ENCODE results near the gene AHR.
"Not testable (repeated sequence)": the region's sequence is repeated elsewhere in the genome, so short reads cannot be mapped to it uniquely, and the experiment has no call there.

The AHR gene

DNA sequence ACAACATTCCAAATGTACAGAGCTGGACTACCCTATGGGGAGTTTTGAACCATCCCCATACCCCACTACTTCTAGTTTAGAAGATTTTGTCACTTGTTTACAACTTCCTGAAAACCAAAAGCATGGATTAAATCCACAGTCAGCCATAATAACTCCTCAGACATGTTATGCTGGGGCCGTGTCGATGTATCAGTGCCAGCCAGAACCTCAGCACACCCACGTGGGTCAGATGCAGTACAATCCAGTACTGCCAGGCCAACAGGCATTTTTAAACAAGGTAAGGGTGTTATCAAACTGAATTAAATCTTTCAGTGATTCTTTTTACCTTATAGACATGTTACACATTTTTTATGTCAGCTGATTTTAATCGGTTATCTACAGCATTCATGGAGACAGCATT lies 41.5 kb downstream of the AHR start:
- DNase-seq (ENCODE audit: low read depth, low spot score): no peak

DNA sequence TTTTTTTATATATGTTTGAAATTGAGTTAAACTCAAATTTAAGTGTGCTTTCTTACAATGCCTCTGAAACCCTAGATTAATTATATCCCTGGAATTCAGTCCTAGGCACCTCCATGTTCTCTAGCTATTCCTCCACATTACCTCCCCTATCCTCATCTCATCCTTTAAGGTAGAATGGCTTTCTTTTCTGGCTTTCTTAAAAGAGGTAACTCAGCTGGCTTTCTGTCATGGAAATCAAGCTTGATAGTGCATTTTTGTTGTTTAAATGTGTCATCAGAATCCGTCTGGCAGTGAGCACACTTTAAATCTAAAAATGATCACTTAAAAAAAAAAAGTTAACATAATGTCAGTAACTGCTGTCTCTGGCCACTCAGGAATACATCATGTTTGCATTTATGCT lies 42.2 kb downstream of the AHR start:
- DNase-seq (ENCODE audit: low read depth, low spot score): no peak

DNA sequence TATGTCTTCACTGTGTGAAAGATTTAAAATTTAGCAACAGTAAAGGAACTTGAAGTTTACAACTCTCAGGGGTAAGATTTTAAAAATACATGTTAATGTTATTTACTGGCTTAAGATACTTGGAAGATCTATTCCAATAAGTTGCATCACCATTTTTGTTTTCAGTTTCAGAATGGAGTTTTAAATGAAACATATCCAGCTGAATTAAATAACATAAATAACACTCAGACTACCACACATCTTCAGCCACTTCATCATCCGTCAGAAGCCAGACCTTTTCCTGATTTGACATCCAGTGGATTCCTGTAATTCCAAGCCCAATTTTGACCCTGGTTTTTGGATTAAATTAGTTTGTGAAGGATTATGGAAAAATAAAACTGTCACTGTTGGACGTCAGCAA lies 44.3 kb downstream of the AHR start:
- no peak for DNase-seq (ENCODE audit: low read depth, low spot score)

DNA sequence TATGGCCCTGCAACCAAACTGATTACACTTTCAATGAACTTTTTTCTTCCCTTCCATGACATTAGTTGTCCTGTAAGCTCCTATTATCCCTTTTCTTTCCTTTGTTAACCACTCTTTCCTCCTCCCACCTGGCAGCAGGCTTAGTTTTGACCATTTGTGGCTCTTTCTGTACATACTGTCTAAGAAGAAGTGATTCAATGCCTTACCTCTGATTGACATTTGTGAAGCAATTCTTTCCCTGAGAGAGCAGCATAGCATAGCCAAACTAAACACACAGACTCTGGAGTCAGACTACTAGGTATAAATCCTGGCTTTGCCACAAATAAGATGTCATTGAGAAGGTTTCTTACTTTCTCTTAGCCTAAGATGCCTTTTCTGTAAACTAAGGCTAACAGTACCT lies 48.9 kb downstream of the AHR start:
- DNase-seq (ENCODE audit: low read depth, low spot score): no peak

DNA sequence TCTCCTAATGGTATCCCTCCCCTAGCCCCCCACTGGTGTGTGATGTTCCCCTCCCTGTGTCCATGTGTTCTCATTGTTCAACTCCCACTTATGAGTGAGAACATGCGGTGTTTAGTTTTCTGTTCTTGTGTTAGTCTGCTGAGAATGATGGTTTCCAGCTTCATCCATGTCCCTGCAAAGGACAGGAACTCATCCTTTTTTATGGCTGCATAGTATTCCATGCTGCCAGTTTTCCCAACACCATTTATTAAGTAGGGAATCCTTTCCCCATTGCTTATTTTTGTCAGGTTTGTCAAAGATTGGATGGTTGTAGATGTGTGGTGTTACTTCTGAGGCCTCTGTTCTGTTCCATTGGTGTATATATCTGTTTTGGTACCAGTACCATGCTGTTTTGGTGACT lies 50.5 kb downstream of the AHR start:
- not testable (repeated sequence) for DNase-seq (ENCODE audit: low read depth, low spot score)

DNA sequence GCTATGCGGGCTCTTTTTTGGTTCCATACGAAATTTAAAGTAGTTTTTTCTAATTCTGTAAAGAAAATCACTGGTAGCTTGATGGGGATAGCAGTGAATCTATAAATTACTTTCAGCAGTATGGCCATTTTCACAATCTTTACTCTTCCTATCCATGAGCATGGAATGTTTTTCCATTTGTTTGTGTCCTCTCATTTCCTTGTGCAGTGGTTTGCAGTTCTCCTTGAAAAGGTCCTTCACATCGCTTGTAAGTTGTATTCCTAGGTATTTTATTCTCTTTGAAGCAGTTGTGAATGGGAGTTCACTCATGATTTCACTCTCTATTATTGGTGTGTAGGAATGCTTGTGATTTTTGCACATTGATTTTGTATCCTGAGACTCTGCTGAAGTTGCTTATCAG lies 51.9 kb downstream of the AHR start:
- DNase-seq (ENCODE audit: low read depth, low spot score): not testable (repeated sequence)

DNA sequence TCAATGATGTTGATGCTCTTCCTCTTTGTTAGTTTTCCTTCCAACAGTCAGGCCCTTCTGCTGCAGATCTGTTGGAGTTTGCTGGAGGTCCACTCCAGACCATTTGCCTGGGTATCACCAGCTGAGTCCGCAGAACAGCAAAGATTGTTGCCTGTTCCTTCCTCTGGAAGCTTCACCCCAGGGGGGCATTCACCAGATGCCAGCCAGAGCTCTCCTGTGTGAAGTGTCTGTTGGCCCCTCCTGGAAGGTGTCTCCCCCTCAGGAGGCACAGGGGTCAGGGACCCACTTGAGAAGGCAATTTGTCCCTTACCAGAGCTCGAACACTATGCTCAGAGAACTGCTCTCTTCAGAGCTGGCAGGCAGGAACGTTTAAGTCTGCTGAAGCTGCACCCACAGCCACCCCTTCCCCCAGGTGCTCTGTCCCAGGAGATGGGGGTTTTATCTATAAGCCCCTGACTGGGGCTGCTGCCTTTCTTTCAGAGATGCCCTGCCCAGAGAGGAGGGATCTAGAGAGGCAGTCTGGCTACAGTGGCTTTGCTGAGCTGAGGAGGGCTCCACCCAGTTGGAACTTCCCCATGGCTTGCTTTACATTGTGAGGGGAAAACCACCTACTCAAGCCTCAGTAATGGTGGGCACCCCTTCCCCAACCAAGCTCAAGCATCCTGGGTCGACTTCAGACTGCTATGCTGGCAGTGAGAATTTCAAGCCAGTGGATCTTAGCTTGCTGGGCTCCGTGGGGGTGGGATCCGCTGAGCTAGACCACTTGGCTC lies 55.4 kb downstream of the AHR start:
- DNase-seq (ENCODE audit: low read depth, low spot score): not testable (repeated sequence)

DNA sequence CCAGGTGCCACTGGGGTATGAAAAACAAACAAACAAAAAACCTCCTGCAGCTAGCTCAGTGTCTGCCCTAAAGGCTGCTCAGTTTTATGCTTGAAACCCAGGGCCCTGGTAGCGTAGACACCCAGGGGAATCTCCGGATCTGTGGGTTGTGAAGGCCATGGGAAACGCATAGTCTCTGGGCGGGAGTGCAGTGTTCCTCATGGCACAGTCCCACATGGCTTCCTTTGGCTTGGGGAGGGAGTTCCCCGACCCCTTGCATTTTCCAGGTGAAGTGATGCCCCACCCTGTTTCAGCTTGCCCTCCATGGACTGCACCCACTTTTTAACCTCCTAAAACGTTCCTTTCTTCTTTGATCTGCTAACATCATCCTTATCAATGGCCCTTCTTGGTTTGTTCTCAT lies 56.0 kb downstream of the AHR start:
- DNase-seq (ENCODE audit: low read depth, low spot score): no peak

DNA sequence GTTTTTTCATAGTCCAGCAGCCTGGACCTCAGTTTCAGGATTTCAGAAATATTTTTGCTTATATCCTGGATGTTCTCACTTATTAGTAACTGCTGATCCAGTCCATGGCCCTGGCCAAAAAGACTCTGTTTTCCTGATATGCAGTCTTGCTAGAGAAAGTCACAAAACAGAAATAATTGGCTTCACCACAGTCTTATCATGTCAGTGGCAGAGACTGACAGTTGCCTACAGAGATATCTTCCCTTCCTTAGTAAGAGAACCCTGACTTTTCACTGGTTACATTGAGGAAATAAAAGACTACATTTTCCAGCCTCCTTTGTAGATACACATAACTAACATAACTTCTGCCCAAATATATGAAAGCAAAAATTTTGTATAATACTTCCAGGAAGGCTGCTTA lies 56.6 kb downstream of the AHR start:
- DNase-seq (ENCODE audit: low read depth, low spot score): no peak

DNA sequence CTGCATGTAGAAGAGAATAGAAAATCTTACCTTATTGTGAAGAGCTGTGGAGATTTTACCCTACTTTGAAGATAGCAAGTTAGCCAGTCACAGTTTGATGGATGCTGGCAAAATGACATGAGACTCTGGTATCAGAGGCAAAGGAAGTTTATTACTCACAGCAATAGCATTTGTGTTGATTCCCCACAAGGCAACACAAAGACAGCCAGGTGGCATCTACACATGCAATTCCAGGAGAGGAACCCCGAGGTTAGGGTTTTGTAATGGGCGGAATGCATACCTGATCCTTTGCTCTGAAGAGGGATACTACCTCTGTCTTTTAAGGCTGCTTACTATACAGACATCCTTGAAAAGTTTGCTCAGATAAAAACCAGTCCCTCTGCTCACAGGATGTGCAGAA lies 59.5 kb downstream of the AHR start:
- no peak for DNase-seq (ENCODE audit: low read depth, low spot score)

DNA sequence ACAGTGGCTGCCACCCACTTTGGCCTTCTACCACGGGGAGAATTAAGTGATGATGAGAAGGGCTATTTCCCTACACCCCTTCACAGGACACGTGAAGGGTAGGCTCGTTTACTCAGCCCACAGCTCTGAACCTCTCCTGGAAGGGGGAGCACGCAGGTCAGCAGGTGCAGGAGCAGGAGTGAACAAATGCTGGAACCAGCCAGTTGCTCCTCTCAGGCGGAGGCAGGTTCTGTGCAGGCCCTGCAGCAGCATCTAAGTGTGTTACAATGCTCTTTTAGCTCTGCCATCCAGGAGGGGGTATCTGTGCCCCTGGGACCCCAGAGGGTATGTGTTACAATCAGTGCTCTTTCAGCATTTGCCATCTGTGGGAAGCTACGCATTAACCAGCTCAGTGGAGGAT lies 61.2 kb downstream of the AHR start:
- no peak for DNase-seq (ENCODE audit: low read depth, low spot score)

DNA sequence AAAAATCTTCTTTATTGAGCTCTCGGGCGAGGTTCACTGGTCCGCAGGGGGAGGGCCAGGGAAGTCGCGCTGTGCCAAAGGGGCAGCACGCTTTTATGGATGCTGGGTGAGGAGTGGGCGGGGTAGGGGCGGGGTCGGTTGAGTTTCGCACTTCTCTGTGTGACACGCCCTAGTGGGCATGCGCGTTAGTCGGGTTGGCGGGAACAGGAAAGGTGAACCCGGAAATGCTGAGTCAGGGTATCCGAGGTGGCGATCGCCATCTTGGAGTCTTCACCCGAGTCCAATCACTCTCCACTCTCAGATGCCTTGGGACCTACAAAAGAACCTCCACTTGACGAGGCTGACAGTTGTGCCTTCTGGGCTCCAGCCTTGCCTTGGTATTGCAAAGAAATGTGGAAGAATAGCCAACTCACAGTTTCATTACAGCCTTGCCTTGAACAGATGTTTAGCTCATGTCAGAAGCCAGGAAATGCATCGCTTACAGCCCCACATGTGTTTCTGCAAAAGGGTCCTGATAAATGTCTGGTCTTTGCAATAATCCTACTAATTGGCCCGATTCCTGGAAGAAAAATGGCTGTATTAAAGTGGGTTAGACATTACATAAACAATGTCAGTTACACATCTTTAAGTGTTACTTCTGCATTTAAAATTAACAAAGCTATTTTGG lies 64.1 kb downstream of the AHR start:
- DNase-seq (ENCODE audit: low read depth, low spot score): no peak

DNA sequence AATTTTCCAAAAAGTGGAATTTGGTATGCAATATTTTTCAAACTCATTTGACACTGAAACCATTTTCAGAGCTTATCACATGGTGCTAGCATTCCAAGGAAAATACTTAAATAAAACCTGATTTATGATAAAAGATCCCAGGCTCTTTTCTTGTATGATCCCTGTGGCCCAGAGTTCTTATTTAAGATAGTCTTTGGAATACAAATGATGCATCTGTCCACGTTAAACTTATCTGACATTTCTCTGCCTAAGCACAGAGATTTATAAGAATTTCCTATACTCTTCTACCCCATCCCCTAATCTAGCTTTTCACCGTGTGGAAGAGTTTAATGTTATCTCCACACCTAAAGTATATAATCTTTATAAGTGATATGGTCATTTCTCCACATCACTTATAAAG lies 66.2 kb downstream of the AHR start:
- DNase-seq (ENCODE audit: low read depth, low spot score): no peak

DNA sequence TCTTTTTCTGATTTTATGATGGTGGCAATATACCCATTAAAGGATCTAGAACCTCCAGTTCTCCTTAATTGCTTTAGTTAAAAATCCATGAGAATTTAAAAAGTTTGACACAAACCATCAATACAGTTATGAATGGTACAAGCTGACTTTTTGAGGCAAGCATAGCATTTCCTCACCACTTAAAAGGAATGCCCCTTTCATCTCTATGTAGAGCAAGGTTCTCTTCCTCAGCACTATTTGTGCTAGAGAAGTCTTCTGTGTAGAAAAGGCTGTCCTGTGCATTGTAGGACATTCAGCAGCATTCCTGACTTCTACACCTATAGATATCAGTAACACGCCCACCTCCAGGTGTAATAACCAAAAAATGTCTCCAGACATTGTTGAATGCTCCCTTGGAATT lies 67.3 kb downstream of the AHR start:
- DNase-seq (ENCODE audit: low read depth, low spot score): no peak

DNA sequence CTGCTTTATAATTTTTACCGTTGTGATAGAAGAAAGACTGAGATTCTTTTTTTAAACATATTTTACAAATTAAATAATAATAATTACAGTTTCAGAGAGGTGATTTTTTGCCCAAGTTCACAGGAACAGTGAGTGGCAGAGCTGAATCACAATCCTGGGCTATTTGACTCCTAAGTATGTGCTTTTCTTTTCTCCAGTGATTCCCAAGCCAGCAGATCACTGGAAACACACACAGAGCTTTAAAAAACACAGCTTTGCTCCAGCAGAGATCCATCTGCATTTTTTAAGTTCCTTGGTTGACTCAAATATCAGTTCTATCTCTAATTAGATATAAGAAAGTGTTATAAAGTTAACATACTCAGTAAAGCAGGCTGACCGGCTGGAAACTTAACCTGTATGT lies 69.0 kb downstream of the AHR start:
- DNase-seq (ENCODE audit: low read depth, low spot score): no peak

DNA sequence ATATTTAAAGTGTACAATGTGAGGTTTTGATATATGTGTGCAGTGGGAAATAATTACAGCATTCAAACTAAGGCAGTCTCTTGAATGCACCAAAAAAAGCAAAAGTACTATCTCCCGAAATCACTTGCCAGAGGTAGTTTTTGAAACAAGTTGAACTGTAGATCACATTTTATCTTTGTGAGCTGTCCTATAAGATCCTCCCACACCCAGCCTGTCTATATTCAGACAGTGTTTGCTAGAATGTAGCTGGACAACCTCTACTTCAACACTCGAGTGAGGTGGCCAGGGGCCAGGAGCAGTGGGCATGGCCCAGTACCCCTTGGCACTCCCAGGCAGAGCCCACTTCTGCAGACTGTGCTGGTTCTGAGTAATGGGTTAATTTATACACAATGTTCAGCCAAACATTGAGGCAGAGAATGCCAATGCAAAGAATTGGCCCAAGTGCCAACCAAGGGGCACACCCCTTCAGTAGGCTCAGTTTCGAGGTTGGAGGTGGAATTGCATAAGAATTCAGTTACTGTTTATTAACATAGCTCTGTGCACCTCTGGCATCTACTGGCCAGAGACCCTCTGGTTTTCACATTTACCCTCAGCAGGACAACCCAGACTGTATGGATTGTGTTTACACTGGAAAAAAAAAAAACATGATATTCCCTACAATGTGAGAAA lies 70.5 kb downstream of the AHR start:
- no peak for DNase-seq (ENCODE audit: low read depth, low spot score)

DNA sequence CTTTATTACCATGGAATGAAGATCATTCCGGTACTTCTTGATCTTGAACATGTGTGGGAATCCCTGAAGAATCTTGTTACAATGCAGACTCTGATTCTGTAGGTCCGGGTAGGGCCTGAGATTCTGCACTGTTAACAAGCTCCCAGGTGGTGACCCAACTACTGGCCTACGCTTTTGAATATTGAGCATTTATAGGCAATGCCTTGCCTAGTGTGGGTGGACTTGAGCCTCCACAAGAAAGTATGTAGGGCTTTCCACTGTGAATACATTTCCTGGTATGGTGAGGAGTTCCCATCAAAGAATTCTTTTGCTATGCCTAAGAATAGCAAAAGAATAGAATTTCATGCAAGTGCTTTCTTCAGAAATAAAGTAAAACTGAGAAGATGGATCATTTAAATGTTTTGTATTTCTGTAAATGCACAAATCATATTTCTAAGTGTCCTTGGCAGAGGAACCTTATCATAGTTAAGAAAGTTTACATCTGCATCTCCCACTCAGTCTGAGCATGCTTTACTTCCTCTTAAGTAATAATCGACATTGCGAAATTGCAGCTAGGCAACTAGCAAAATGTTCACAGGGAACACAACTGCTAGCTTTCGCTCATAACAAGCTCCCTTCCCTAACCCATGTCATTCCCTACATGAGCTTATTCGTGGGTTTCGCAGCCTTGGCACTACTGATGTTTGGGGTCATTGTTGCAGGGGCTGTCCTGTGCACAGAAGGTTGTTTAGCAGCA lies 71.4 kb downstream of the AHR start:
- DNase-seq (ENCODE audit: low read depth, low spot score): no peak

DNA sequence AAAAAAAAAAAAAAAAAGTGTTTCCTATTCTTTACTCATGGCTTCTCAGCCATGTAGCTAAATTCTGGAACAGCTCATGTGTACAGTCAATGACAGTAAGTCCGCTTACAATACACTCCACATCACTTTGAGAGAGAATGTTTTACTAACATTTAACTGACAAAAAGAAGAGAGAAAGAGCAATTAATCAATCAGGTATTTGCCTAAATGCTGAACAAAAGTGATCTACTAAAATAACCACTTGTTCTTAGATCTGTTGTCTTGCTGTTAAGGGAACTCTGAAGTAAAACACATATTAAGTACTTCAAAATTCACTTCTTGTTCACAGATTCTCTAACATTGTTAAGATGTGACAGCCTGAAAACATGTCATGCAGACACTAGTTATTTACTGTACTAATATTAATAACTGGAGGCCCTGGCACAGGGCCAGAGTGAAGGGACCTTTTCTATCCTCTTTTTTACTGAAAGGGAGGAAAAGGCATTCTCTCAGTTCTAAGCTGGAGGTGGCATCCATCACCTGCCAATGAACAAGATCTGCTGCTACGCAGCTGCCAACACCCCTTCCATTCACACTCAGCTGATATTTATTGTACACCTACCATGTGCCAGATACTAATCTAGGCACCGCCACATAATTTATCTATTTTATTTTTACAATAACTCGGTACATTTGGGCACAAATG lies 72.6 kb downstream of the AHR start:
- no peak for DNase-seq (ENCODE audit: low read depth, low spot score)

DNA sequence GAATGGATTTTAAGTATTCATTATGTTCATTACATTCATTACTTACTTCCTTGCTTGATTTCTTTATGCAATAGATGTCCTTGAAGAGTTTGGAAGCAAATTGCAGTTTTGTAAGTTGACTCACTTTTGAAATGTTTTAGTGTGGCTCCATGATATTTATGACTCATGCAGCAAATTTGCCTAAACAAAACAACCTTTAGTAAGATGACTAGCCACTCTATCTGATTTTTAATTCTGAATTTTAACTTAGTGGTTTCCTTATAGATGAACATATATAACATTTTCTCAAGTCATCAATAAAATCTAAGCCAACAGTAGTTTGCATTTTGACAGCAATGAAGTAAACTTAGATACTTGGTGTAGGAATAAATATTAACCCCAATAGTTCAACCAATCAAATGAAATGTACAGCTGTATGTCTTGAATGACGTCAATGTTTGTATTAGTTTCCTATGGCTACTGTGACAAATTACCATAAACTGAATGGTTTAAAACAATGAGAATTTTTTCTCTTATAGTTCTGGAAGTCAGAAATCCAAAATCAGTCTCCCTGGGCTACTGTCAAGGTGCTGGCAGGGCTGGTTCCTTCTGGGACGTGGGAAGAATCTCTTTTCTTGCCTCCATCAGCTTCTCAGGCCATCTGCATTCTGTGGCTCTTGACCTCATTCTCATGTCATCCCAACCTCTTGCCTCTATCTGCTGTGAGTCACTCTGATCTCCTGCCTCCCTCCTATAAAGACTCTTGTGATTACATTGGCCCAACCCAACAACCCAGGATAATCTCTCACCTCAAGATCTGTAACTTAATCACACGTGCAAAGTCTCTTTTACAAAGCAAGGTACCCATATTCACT lies 73.4 kb downstream of the AHR start:
- DNase-seq (ENCODE audit: low read depth, low spot score): no peak

DNA sequence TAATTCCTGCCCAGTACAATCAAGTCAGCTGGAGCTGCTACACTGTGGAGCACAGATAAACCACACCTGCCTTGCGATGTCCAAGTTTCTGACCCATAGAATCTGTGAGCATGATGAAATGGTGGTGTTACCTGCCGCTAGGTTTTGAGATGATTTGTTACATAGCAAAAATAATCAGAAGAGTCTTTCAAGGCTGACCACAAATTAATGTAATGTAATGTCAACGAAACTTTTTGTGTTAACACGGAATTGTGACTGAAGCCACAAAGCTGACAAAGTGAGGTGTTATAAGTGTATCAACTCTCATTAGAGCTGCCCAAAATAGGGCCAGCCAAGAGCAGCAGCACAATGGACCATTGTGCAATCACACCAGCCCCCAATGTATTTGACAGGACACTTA lies 75.7 kb downstream of the AHR start:
- DNase-seq (ENCODE audit: low read depth, low spot score): no peak

DNA sequence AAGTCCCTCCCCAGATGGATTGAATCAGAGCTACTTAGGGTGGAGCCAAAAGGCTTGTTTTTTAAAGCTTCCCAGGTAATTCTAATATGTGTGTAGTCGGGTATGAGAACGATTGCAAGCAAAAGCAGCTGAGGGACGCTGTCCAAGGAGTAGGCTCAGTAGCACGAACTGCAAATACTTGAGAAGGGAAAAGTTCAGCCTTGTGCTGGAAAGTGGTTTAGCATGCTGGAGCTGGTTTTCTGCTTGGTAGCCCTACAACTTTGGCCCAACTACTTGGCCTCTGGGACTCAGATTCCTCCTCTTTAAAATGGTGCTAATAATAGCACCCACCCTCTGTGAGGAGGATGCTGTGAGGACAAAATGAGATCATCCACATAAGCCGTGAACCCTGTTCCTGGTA lies 76.2 kb downstream of the AHR start:
- no peak for DNase-seq (ENCODE audit: low read depth, low spot score)
